IPS-NIHi7 (cell line): Measurements from ENCODE around the gene DUSP10.

Source experiments
- DNase-seq: peaks from one replicate; pipeline ENCODE4 v3.0.0; 2012; ENCODE audit warnings: mixed read lengths; ENCODE audit errors: extremely low spot score

DUSP10 gene

DNA sequence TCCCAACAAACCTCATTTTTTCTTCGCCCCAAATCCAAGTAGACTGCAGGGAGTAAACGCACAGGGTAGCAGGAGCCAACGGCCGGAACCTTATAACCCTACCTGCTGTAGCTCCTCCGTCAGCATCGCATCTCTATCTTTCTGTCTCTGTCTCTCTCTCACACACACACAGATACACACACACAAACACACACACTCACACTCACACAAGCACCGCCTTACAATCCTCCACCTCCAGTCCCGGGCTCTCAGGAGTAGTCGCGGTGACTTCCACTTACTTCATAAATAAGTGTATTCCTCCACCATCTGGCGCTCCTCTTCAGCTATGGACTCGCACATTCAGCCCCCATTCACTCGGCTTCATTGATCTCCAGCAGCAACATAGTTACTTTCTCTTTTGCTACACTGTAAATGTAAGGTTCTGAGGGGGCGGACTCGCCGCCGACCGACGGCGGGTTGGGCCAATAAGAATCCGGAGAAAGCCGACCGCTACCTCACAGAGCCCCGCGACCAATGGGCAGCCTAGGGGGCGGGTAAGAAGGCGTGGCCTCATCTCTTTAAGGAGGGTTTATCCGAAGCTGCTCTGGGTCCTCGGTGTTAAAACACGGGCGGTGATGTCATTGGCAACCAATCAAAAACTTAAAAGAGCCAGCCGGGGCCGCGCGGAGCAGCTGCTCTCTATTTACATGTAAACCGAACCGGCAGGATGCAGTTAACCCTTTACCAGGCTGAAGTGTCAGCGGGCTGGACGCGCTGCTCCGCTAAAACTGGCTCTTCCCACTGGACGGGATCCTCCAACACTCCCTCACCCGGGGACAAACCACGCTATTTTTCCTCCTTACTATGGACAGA lies at the start of gene DUSP10:
TSS of gene DUSP10 (minus strand) at position 387 of the 852 bp plus-strand sequence. CDS start 2,345 bp downstream, outside the sequence.
- DNase-seq = peak; percentile 98

DNA sequence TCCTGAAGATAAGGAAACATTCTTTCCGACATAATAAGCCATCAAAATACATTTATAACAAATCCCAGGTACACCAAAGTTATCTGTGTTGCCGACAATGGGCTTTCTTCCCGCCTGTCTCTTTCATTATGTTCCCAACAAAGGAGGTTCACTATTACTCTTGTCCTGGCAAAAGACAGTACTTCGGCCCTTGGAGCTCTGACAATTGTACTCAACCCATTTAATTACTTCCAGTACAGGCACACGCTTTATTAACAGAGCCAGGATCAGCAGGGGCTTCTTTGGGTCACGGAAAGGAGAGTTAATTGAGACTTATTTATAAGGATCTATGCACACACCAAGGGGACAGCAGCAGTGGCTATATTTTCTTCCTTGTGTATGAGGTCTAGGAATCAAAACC lies 46.6 kb upstream of the DUSP10 start:
- DNase-seq = no peak

DNA sequence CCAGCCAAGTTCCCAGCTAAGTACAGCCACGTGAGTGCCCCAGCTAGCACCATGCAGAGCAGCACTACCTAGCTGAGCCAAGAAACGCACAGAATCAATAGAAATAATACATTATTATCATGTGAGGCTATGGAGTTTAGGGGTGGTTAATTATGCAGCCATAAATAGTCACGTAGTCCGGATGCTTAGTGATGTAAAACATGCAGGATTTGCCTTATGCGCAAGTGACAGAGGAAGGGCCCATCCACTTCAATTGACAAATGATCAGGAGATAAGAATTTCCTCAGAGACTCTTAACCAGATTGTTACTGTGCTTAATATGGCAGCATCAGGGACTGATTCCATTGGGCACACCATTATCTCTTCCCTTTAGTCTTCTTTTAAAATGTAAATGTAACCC lies 44.8 kb upstream of the DUSP10 start:
- DNase-seq = no peak

DNA sequence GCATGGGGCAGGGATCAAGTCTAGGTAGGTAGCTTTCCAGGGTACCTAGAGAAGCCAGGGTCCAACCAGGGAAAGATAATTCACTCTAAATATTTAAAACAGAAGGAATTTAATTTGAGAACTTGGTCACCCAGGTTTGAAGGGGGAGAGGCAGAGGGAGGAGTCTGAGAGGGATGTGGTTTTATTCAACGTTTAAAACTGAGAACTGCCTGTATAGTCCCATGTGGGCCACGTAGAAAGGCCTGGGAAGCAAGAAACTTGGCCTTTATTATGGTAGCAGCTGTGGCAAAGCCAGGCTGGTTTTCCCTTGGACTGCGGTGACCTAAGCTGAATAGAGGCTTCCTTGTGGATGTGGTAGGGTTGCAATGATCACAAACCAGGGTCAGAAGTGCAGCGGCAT lies 42.0 kb upstream of the DUSP10 start:
- no peak for DNase-seq

DNA sequence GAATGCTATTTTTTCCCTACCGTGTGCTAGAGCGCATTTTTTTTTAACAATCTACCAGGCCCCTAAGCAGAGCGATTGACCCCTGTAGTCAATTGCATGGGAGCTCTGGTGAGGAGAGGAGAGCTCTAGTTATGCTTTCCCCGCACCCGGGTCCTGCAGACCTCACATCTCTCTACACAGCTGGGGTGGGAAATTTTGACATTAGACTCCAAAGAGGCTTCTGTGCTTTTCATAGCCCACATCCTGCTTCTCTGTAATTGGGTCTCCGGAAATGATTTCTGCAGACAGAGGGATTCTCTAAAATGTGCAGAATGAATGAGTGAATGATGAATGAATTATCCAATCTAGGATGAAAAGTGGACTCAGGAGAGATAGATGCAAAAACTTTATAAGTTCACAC lies 41.5 kb upstream of the DUSP10 start:
- no peak for DNase-seq

DNA sequence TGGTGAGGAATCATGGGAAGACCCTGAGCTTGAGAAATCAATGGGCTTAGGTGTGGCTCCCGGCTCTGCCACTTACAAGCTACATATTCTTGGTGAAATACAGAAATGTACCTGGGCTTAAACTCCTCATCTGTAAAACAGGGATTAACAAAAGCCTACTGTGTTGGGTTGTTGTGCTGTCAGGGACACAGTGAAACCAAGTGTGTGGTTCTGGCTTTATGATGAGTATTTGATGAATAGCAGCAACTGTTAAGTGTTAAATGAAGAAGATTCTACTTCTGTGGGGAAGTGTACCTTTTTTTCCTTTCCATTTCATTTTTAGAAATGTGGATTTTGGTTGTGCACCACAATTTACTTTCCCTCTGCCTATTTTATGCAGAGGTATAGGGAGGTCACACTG lies 41.1 kb upstream of the DUSP10 start:
- DNase-seq = no peak

DNA sequence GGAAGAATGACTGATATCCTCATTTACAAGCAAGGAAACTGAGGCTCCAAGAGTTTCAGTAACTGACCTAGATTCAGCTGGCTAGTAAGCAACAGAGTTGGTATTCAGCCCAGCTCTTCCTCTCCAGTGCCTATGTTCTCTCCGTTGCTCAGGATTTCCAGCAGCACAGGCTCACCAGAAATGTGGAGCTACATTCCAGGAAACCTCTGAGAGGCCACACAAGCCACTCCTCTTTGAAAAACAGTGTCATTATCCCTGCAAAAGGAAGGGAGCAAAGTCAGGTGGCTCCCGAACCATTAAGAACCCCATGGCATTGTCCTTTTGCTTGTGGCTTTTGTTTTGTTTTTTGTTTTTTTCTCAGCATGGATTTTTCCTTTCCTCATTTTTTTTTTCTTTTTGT lies 40.6 kb upstream of the DUSP10 start:
- no peak for DNase-seq

DNA sequence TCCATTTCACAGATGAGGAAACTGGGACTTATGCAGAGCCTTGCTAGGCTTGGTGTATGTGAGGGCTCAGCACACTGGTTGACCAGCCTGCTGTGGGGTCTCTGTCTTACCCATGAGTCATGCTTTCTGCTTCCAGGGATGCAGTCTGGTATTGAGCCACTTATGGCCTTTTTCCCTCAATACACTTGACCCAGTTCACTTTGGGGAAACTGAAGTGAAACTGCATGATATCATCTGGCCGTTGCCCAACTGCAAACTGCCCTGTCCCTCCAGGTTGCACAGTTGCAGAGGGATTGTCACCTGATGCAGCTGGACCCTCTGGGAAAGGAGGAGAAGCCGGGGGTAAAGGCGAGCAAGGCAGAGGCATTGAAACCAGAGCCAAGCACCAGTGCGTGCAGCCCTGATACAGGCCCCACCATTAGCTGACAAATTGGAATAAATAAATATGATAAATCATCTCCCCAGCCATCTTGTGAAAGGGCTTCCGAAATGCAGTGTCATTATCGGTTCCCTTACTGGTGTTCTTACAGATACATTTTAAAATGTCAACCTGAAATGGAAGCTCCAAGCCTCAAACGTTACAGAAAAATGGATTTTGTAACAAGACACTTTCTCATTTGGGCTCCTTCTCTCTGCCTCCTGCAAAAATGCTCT lies 39.3 kb upstream of the DUSP10 start:
- no peak for DNase-seq

DNA sequence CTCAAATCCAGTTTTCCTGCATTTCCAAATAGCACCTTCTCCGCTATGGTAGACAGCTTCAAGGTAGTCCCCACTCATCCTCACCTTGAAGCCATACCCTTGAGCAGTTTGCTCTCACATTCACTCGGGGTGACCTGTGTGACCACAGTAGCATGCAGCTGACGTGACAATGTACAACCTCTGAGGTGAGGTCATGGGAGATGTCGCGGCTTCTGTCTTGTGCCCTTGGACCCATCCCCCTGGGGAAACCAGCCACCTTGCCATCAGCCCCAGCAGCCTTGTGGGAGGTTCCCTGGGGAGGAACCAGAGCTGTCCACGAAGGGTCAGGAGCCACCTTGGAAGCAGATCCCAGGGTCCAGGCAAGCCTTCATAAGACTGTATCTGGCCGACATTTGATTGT lies 38.3 kb upstream of the DUSP10 start:
- no peak for DNase-seq

DNA sequence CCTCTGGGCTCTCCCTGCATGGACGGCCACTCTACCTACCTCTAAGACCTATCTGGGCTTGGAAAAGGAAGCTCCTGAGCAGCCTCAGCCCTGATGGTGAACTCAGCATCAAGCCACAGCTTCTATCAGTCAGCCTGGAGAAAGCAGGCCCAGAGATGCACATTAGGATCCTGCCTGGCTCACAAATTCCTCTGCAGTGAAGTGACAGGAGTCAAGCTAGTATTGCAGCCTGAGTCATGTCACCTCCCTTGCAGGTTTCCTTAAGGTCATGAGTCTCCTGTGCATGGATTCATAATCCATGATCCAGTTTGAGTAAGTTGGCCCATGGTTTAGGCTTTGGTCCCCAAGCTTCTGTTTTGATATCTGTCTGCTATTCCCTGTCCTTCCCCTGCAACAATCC lies 37.9 kb upstream of the DUSP10 start:
- no peak for DNase-seq

DNA sequence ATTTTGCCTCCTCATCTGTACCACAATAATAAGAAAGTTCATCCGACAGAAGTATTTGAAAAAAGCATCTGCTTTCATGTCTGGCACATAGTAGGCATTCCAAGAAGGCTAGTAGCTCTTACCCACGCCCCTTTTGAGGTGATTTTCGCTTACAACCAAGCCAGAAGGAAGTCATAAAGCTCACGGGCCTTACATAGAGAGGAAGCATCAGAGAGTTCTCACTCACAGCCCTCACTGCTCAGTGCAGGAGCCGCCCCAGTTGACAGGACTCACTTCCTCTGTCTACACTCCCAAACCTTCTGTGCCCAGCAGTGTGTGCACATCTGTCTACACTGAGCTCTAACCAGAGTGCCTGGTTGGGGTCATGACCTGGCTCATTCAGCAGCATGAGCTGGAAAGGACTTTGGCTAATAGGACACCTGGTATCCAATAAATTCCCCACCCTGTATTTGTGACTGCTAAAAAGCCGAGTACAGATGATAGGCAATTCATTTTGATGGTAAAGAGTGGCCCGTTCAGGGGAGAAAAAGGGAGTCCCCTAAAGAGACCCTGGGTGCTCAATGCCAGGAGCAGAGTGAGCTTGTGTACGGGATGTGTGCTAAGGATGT lies 36.8 kb upstream of the DUSP10 start:
- no peak for DNase-seq

DNA sequence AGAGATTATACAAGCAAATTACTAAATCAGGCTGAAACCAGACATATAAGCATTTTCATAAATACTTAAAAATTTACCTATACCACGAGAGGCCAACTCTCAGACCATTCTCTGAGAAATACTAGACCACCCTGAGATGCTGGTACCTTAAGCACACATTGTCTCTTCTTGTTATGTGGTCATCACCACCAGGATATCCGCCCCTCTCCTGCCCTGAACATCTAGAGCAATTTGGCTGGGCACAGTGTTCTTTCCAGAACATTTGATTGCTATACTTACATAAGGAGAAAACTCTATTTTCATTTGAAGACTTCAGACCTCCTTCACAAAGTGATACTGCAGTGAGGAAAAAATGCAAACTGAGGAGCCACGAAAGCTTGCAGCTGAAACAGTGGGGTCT lies 36.2 kb upstream of the DUSP10 start:
- DNase-seq = no peak

DNA sequence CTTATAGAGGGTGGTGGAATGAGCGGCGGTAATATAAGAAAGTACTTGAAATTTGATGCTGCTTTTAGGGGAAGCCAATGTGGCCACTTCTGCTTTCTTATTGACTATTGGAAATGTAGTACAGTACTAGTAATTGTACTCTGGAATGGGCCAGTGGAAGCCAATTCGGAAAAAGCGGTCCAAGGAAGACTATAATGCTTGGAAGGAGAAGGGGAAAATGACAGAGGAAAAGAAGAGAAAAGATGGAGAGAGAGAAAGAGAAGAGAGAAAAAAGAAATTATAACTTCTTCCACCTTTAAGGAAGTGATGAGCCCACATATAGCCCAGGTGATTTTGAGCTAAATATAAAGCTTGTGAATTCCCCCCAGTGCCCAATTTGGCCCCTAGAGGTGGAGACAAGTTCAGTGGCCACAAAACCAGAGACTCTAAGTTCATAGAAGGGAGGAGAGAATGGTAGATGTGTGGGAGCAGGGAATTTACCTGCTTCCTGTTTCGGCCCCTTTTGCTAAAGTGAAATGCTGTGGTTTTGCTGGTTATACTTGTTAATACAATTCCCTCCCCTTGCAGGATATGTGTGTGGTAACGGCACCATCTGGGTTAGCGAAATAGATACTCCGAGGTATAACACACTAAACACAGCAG lies 35.7 kb upstream of the DUSP10 start:
- no peak for DNase-seq

DNA sequence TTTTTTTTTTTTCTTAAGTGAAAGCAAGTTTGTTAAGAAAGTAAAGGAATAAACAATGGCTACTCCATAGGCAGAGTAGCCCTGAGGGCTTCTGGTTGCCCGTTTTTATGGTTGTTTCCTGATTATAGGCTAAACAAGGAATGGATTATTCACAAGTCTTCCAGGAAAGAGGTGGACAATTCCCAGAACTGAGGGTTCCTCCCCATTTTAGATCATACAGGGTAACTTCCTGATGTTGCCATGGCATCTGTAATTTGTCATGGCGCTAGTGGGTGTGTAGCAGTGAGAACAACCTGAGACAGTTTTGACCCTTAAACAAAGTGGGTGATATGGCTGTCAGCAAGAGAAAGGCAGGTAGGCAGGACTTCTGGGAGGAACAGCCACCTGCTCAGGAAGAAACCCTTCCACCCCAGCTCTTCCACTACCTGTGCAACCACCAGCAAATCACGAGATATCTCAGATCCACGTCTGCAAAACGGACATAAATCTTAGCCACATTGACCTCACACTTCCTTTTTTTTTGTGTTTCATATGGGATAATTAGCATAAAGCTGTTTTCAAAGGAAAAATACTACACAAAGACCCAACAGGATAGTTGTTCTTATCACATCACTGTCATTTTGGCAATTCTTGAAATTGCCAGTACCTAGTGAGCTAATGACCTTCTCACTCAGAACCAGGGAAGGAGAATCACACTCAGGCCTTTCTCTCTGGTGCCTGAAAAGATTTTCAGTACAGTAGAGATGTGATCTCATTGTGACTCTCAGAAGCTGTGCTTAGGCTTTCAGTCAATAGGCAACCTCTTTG lies 34.8 kb upstream of the DUSP10 start:
- DNase-seq = no peak

DNA sequence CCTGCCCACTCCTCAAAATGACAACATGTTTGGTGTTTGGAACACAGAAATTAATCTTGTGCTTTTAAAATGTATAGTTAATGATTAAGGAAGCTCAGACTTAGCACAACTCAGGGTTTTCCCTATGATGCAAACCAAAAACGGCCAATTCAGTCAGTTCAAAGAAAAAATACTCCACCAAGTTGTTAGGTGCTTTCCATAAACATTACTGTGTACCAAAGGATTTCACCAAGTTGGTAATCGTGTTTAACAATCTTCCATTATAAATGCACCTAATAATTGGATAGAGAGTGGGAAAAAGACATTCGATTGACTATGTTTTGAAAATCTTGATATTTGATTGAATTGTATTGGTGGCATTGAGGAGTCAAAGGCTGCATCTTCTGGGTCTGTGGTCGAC lies 33.3 kb upstream of the DUSP10 start:
- DNase-seq = no peak

DNA sequence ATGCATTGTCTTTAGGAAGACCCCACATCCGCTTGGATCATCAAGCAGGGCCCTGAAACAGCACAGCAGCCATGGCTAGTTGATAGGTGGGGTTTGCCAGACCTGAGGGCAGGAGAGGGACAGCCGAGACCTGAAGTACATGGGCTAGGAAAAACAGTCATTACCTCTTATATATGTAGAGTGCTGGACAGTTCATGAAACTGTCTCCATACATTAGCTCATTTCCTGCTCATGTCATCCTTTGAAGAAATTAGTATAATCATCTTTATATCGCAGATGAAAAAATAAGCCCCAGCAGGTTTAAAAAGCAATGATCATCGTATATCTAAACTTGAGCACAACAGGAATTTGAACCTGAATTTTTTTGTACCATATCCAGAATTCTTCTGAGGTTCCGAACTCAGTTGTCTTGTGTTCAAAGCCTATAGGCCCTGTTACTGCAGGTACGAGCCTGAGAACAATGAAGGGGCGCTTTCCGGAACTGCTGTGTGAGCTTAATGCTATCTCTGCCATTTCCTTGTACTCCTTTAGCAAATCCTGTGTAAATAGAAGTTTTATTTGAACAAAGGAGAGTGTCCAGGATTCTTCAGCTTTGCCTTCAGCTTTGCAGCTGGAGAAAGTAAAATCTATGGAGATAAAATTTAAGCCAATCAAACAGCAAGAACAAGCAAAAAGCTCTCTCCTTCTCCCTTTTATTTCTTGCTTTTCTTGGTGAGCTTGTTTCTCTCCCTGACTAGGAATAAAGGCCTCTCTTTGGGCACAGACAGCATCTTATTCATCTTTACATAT lies 32.4 kb upstream of the DUSP10 start:
- DNase-seq = no peak

DNA sequence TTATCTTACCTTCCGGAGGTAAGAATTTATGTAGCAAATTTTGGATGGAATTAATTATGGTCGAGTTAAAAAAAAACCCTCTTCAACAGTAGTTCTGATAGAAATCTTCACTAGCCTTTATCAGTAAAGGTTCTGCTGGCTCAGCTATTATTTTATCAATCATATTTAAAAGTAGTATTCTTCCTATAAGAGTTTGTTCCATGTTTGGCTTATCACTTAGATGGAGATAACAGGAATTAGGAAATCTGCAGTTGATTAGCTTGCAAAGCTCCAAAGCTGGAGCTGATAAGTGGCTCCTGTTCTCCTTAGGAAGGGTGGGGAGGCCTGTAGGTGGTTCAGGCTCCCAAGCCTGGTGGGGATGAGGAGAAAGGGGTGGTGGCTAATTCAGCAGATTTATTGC lies 31.5 kb upstream of the DUSP10 start:
- no peak for DNase-seq

DNA sequence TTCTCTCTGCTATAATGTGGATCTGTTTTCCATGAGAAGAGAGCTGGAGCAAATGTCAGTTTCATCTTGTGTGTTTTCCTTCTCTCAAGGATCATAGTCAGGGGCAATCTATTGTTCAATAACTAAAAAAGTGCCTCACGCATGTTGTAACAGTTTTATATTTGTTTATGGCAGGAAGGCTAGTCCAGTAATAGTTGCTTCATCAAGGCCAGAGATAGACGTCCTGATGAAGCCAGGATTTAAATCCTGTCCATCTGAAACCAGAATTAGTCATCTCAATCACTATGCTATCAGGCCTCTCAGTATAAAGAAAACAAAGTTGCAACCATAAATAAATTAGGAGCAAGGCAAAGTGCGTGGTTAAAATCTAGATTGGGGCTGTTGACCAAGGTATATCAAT lies 30.2 kb upstream of the DUSP10 start:
- DNase-seq = no peak

DNA sequence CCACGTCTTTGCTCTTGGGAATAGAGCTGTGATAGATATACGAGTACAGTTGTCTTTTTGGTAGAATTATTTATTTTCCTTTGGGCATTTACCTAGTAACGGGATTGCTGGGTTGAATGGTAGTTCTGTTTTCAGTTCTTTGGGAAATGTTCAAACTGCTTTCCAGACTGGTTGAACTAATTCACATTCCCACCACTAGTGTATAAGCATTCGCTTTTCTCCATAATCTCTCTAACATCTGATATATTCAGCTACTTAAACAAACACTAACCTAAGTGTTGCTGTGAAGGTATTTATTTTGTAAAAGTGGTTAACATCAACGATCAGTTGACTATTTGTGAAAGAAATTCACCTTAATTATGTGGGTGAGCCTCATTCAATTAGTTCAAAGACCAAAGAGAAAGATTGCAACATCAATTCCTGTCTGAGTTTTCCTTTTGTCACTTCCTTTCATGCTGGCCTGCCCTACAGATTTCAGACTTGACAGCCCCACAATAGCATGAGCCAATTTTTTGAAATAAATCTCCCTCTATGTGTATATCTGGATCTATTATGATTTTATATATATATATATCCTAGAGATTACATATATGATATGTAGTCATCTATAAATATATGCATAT lies 26.7 kb upstream of the DUSP10 start:
- no peak for DNase-seq

DNA sequence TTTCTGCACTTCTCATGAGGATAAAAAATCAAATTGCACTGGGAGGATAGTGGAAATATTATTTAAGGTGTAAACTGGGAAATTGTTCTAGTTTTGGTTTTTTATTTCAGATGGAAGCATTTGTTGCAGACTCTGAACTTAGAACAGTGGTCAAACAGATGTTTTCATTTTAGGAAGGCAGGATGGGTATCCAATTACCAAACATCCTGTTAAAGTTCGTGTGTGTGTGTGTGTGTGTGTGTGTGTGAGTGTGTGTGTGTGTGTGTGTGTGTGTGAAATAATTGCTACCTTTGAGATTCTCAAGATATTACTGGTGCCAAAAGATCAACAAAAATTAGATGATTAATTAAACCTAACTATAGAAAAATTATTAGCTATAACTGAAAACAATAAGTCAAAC lies 24.3 kb upstream of the DUSP10 start:
- DNase-seq = no peak
